Measurements from ENCODE around the gene EEF2. TPM values are rescaled to one million over a fixed set of nuclear protein-coding genes. Genes with fewer than 3 reads are reported as not detected.

EEF2 gene
- total RNA-seq: 2,342 and 4,009 TPM in 2 replicates

DNA sequence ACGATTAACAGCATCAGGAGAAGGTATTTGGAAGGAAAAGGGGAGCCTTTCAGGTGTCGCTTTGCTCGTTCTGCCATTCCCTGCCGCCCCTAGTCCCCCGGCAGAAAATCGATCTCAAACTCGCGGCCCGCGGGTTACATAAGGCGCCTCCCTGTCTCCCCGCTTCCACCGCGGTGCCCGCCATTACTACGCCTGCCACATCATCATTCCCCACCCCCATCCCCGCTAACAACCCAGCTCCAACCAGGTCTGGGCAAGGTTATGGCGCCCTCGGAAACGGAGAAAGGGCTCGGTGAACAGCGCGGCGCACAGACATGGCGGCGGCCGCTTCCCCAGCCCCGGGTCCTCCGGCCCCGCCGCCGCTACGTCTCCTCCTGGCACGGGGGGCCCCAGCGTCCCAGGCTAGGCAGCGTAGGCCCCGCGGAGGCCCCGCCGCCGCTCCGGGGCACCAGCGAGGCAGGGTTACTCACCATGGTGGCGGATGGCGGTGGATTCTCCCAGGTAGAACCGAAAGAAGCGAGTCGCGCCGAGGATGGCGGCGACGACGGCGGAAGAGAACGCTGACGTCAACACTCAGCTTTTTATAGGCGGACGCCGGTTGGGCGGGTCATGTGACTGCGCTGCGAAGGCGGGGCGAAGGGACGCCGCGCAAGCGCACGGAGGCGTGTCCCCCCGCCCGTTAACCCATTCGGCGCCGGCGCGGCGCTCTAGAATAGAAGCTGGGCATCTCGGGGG lies at the start of gene EEF2:
Gene EEF2 (minus strand): TSS at position 556 of the 735 bp plus-strand sequence. CDS start 83 bp downstream, at position 473.
- DNase-seq (ENCODE audit: low read depth, low spot score): peak; percentile 52

DNA sequence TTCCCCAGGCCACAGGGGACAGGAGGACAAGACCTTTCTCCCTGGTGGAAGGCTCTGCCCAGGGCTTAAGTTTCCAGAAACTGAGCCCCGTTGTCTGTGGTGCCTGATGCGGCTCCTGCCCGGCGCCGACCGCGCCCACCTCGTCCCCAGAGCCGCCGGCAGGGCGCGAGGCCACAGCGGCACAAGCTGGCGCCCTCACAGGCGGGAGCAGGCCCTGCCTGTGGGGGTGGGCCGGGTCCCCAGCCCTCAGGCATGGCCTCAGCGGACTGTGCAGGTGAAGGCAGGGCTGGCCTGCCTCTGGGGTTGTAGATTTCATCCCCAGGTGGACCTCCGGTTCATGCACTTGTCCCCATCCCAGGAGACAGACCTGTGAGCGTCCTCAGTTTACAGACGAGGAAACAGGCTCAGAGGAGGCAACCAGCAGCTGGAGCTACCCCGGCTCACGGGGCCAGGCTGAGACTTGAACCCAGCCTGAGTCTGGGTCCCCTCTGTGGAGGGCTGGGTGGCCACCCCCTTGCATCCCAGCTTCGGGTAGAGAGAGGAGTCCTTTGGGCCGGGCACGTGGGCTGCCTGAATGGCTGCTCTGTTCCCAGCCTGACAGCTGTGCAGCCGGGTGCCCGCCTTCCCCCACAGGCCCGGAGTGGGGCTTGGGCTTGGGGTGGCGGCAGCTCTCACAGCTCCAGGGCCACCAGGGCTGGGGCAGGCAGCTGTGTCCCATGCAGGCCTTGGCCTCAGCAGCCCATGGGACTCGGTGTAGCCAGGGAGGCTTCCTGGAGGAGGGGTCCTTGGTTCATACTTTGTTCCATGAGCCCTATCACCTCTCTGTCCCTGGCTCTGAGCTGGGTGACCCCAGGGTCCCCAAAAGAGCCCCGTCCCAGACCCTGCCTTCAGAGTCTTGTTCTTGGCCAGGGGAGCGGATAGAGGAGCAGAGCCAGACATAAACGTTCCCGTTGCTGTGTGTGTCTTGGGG lies 49.1 kb upstream of the EEF2 start:
- DNase-seq (ENCODE audit: low read depth, low spot score): no peak

DNA sequence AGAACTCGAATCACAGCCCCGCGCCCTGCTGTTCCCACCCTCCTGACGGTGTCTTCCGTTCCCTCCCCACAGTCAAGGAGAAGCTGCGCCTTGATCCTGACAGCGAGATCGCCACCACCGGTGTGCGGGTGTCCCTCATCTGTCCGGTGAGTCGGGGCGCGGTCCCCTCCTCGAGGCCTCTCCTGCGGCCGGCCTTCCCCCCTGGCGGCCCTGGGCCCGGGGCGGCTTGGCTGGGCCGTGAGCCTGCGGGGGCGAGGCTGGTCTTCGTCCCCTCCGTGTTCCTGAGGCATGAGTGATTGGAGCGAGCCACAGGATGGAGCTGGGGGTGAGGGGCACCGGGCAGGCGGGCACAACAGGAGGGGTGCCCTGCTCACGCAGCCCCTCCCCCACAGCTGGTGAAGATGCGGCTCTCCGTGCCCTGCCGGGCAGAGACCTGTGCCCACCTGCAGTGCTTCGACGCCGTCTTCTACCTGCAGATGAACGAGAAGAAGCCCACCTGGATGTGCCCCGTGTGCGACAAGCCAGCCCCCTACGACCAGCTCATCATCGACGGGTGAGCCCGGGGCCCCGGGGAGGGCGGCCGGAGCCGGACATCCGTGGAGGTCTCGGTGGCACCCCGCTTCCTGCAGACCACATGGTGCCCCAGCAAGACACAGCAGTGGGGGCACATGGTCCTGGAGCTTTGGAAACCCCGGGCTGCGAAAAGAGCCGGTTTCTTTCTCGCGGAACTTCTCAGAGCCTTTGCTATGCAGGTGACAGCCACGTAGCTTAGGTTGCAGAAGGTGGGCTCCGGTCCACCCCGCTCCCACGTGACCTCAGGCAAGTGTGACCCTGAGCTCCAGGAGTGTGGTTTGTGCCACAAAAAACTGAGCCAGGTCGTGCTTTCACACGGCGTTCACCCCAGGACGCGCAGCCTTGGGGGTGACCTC lies 48.0 kb upstream of the EEF2 start:
- DNase-seq (ENCODE audit: low read depth, low spot score): no peak

DNA sequence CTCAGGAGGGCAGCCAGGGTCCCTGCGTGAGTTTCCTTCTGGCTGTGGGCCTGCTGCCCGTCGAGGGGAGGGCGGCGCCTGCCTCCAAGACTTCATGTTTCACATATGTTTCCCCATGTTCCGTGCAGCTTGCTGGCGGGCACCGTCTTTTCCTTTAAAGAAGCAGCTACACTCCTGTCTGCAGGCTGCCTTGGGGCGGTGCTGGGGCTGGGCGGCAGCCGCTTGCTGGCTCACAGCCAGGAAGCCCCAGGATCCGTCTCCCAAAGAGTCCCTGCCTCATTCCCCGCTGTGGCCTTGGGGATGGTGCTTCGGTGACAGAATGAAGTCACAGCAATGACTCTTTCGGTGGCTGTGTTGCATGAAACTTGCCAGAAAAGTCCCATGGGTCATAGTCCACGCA lies 47.2 kb upstream of the EEF2 start:
- DNase-seq (ENCODE audit: low read depth, low spot score): no peak

DNA sequence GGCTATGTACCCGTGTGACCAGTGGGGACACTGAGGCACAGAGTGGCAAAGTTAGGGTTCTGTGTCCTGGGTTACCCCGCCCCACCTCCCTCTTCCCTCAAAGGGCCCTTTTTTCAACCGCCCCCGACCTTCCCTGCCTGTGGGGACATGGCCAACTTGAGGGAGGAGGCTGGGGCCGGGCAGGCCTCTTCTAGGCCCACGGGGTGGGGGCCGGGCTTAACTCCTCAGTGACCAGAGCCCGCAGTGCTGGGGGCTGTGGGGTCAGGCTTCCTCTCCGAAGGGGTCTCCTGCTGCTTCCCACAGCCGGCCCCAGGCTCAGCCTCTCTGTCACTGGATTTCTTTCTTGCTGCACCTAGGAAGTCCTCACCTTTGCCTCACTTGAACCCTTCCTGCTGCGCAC lies 46.2 kb upstream of the EEF2 start:
- DNase-seq (ENCODE audit: low read depth, low spot score): no peak

DNA sequence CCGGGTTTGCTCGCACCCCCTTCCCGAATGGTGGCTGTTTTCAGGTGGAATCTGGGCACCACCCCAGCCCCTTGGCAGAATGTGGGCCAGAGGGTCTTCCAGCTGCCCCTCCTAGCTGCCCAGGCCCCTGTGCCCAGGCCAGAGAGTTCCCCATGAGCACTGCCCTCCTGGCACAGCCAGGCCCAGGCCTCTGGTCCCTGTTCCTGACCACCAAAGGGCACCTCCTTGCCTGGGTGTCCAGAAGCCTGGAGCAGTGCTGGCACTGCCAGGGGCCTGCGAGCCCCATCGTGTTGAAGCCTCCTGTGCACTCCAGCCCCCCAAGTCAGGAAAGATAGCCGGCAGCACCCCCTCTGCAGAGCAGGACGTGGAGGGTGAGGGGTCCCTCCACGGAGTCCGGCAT lies 45.7 kb upstream of the EEF2 start:
- no peak for DNase-seq (ENCODE audit: low read depth, low spot score)

DNA sequence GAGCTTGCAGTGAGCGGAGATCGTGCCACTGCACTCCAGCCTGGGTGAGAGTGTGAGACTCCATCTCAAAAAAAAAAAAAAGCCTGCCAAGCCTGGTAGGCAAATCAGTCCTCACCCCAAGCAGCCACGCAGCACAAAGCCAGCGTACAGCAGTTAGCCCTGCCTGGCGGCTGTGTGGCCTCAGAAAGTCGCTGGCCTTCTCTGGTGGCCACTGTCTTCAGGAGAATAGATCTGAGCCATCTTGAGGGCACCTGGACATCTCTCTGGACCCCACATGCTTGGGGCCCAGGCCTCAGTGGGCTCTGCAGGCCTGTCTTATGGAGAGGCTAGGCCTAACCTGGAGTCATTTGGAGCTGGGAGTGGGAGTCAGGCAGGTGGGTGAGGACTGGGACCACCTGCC lies 45.3 kb upstream of the EEF2 start:
- DNase-seq (ENCODE audit: low read depth, low spot score): no peak

DNA sequence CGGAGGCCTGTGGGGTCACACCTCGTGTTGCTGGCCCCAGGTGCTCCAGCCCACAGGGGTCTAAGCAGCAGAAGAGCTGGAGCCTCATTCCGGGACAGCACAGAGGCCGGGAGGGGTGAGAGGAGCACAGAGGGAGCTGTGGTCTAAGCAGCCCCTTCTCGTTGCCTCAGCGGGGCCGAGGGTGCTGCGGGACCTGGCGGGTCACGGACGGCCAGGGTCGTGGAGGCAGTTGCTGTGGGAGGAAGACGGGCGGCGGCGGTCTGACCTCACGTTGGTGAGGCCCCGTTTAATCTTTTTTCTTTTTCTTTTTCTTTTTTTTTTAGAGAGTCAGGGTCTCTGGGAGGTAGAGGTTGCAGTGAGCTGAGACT lies 44.0 kb upstream of the EEF2 start:
- no peak for DNase-seq (ENCODE audit: low read depth, low spot score)

DNA sequence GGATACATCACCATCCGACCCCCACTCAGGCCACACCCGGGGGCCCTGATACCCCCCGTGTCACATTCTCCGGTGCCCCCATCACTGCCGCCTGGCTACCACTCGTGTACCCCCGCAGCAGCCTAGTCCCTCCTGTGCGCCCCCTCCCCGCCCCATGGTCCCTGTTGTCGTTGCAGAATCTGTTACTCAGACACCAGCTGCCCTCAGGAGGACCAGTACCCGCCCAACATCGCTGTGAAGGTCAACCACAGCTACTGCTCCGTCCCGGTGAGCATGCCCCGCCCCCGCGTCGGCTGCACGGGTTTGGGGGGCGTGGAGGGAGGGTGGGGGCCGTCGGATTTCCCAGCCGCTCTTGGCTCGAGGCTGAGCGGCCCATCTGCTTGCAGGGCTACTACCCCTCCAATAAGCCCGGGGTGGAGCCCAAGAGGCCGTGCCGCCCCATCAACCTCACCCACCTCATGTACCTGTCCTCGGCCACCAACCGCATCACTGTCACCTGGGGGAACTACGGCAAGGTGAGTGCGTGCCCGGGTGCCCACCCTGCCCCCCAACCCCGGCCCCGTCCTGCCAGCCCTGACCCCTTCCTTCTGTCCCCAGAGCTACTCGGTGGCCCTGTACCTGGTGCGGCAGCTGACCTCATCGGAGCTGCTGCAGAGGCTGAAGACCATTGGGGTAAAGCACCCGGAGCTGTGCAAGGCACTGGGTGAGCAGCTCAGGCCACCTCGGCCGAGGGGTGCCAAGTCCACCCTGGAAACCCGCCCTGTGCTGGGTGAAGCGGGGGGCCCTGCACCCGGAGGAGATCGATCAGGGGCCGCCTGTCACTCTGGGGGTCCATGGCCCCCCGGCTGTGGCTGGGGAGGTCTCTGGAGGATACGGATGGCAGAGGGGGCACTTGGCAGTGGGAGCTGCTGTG lies 43.3 kb upstream of the EEF2 start:
- no peak for DNase-seq (ENCODE audit: low read depth, low spot score)

DNA sequence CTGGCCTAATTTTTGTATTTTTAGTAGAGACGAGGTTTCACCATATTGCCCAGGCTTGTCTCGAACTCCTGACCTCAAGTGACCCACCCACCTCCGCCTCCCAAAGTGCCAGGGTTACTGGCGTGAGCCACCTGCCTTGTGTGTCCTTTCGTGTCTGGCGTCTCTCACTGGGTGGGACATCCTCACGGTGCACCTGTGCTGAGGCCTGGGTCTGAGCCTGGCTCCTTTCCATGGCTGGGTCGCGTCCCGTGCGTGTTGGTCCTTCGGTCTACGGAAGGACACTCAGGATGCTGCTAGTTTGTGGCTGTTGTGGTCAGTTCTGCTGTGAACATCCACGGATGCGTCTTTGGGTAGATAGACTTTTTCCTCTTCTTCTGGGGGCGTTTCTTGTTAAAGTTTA lies 41.9 kb upstream of the EEF2 start:
- DNase-seq (ENCODE audit: low read depth, low spot score): no peak

DNA sequence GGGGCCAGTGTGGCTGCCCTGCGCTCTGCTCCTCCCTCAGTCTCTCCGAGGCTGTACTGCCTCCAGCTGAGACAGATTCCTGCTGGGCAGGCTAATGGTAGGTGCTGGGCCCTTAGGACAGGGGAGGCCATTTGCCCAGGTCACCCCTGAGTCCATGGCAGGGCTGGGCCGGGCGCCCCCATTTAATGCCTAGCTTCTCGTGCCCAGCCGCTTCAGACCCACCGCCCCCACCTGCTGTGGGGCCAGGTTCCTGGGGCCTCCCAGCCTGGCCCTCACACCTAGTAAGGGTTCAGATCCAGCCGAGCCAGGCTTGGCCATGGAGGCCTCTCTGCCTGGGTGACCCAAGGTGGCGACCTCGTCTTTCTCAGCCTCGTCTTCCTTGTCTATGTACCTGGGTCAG lies 40.1 kb upstream of the EEF2 start:
- no peak for DNase-seq (ENCODE audit: low read depth, low spot score)

DNA sequence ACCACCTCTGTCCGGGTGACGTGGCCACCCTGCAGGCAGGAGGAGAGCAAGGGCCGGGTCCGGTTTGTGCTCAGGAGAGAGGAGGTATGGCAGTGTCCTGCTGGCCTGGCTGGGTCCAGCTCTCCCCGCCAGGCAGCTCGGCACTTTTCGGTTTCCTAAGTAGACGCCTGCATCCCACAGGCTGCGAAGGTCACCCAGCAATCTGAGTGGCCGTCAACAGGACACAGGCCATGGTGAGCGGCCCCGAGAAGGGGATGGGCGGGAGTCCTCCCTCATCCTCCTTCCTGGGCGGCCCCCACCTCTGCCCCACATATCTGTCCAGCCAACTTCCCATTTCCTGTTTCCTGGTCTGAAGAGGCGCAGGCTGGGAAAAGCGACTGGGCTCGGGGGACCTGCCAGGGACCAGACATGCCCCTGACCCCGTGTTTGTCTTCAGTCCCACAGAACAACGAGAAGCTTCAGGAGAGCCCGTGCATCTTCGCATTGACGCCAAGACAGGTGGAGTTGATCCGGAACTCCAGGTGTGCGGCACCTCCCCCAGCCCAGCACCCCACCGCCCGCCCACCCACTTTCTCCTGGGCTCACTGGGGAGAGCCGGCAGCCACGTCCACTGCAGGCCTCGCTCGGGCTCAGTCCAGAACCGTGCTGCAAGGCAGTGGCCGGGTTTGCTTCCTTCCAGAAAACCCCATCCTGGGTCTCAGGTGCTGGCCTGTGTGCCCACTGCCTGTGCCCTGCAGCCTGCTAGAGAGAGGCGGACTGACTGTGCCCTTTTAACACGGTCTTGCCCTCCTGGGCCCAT lies 38.5 kb upstream of the EEF2 start:
- no peak for DNase-seq (ENCODE audit: low read depth, low spot score)

DNA sequence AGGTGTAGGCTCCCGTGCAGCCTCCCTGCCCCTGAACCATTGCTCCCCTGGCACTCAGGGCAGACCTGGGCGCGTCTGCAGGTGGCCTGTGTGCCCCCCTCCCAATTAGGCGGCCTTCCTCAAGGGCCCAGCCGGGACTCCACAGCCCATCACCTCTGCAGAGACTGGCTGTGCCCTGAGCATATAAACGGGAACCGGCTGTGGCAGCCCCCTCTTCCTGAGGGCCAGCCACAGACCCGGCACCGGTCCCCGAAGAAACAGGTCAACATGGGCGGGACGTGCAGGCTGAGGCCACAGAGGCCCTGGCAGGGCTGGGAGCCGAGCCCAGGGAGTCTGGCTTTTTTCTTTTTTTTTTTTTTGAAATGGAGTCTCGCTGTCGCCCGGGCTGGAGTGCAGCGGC lies 34.3 kb upstream of the EEF2 start:
- DNase-seq (ENCODE audit: low read depth, low spot score): no peak

DNA sequence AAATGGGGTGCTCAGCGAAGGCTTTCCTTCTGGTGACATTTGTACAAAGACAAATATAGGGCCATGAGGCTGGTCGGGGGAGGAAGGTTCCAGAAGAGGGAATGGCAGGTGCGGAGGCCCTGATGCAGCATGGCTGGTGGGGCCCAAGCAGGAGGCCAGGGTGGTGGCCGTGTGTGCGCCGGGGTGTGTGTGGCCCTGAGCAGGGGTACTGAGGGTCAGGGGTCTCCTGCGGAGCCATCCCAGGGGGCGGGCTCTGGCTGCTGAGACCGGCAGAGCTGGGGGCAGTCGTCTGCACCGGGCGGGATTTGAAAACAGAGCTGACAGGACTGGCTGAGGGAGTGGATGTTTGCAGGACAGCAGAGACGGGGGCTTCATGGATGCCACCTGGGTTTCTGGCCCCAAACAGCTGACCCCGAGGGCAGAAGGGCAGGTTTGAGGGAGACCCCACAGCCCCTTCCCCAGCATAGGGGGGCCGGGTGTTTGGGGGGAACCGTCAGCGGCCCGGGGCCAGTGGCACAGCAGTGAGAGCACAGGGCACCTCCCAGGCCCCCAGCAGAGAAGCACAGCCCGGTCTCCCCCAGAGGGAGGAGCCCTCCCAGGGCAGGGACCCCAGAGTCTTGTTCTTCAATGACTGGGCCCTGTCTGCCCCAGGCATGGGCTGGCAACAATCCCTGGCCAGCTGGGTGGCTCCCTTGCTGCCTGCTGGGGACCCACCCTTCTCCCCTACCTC lies 33.7 kb upstream of the EEF2 start:
- DNase-seq (ENCODE audit: low read depth, low spot score): no peak

DNA sequence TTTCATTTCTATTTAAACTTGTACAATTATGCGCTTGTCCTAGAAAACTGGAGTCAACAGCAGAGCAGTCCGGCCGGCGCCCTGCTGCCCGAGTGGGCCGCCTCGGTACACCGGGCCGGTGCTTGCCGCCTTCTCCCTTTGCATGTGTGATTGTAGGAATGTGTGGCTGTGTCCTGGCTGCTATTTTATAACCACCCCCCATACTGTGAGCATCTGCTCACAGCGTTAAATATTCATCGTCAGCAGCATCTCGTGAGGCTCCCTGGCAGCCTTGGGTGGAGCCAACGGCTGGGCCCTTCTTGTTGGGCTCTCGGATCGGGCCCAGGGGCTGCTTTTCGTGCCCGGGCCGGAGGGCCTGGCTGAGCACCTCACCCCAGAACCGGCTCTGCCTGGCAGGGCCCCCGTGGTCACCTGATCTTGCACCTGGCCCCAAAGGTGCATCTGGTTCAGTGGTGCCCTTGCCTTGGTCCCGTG lies 32.9 kb upstream of the EEF2 start:
- DNase-seq (ENCODE audit: low read depth, low spot score): no peak

DNA sequence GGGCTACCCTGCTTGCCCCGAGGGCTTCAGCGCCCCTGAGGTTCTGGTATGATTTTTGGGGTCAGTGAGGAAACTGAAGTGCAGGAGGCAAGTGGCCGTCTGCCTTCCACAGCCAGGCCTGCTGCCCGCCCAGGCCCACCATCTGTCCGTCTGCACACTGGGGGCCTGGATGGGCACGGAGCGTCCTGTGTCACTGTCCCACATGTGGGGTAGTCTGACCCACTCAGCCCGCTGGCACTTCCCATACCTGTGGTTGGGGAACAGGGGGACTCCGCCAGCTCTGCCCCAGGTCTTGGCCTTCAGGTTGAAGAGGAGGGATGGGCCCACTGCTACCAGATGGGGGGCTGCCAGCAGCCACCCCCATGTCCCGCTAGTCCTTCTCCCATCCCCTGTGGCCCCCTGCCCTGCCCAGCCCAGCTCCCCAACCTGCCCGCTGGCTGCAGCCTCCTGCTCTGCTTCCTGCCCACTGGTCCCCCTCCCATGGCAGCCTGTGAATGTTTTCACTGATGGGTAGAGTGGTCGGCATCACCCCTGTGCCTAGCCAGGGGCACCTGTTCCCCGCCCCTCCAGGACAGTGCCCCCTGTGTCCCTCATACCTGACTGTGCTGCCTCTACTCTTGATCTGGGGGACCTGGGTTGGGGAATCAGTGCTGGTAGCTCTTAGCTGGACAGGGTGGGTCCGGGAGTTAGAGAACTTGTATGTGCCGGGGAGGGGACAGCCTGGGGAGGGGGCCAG lies 31.8 kb upstream of the EEF2 start:
- DNase-seq (ENCODE audit: low read depth, low spot score): no peak

DNA sequence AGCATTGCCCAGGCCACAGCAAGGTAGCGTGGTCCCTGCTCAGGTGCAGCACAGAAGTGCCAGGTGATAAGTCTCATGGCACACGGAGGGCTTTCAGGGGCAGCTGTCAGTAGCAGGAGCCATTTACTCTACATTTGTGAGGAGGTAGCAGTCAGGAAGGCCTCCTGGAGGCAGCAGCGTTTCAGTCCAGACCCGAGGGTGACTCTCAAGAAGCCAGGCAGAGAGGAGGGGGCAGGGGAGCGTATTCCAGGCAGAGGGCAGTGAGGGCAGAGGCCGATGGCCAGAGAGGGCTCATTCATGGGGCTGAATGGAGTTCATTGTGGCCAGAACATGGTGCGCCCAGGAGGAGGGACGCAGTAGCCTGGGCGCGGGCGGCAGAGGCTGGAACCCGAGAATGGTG lies 31.2 kb upstream of the EEF2 start:
- DNase-seq (ENCODE audit: low read depth, low spot score): no peak

DNA sequence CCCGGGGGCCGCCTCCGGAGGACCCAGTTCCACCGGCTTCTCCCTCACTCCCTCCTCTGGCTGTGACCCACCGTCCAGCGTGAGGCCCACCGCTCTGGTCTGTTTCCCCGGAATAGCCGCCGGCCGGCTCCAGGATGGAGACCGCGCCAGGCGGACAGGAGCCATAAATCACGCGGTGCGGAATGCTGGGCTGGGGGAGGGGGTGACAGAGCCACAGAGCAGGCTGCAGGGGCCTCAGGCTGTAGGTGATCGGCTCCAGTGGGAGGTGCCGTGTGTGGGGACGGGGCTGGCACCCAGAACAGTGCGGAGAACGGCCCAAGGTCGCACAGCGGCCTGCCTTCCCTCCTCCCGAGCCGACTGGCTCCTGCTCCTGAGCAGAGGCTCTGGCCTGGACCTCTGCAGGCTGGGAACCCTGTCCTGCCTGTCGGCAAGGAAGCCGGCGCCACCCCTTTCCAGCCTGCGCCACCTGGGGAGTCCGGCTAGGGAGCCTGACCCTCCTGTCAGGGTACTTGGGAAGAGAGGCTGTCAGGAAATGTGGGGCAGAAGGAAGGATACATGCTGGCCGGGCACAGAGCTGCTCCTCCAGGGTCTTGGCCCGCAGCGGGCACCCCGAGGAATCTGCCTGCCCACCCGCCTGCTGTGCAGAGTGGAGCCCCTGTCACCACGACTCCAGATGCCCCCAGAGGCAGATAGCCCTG lies 30.6 kb upstream of the EEF2 start:
- no peak for DNase-seq (ENCODE audit: low read depth, low spot score)

Measured in pulmonary artery endothelial cell (primary cell).